CD14-positive monocyte (primary cell): ENCODE data around the gene KAZN. TPM values are rescaled to one million over a fixed set of nuclear protein-coding genes. Genes with fewer than 3 reads are reported as not detected.

ENCODE experiments used
- DNase-seq, 3 donors: peaks; one replicate each; pipeline ENCODE4 v3.0.0-alpha.2; 2011 to 2022
- H2AFZ ChIP-seq: 2 replicates; pipeline ENCODE4 v1.6.0; 2012; ENCODE audit warnings: mild to moderate bottlenecking, low read depth, low read length, inconsistent platforms; ENCODE audit not compliant: insufficient read depth, poor library complexity, severe bottlenecking
- H3K27ac ChIP-seq, 2 donors: 1 replicate in 1 of 2; 2 replicates in 1 of 2; pipeline ENCODE4 v1.5.1; 2012 to 2013; ENCODE audit warnings: low read length in 2 of 2, control low read depth in 1 of 2, inconsistent platforms in 1 of 2, low read depth in 1 of 2, mild to moderate bottlenecking in 1 of 2
- H3K27me3 ChIP-seq, 2 donors: one replicate each; pipeline versions ENCODE4 v1.6.0 to v1.6.1; 2011 to 2013; ENCODE audit warnings: low read length in 2 of 2; ENCODE audit not compliant: control insufficient read depth in 2 of 2, insufficient read depth in 2 of 2
- H3K36me3 ChIP-seq, 2 donors: replicated peaks in 1 of 2; 1 replicate in 1 of 2; 2 replicates in 1 of 2; pipeline versions ENCODE4 v1.5.1 to v1.6.1; 2012 to 2013; ENCODE audit warnings: low read length in 2 of 2, control low read depth in 1 of 2, inconsistent platforms in 1 of 2, mild to moderate bottlenecking in 1 of 2; ENCODE audit not compliant: insufficient read depth in 2 of 2, control insufficient read depth in 1 of 2
- H3K4me1 ChIP-seq, 2 donors: 1 replicate in 1 of 2; 2 replicates in 1 of 2; pipeline versions ENCODE4 v1.5.1 to v1.6.1; 2012 to 2013; ENCODE audit warnings: low read length in 2 of 2, control low read depth in 1 of 2, inconsistent platforms in 1 of 2, mild to moderate bottlenecking in 1 of 2, moderate library complexity in 1 of 2; ENCODE audit not compliant: insufficient read depth in 2 of 2, control insufficient read depth in 1 of 2
- H3K4me2 ChIP-seq: replicated peaks from 2 replicates; pipeline ENCODE3; 2012; ENCODE audit warnings: low read length, moderate library complexity, mild to moderate bottlenecking; ENCODE audit not compliant: poor library complexity, severe bottlenecking; ENCODE audit errors: extremely low read depth
- H3K4me3 ChIP-seq, 3 experiments: fragments of 200-600 bp in 1 of 3; sonication (generic) in 1 of 3; replicated peaks in 1 of 3; 1 replicate in 2 of 3; 2 replicates in 1 of 3; pipeline ENCODE4 v1.5.1; 2011 to 2013; ENCODE audit warnings: low read length in 3 of 3, mild to moderate bottlenecking in 3 of 3, control low read depth in 2 of 3, low read depth in 2 of 3, inconsistent platforms in 1 of 3, moderate library complexity in 1 of 3
- H3K79me2 ChIP-seq: 2 replicates; pipeline ENCODE4 v1.6.0; 2012; ENCODE audit warnings: mild to moderate bottlenecking, control low read depth, inconsistent platforms, low read length, moderate library complexity; ENCODE audit not compliant: insufficient read depth
- H3K9ac ChIP-seq: 2 replicates; pipeline ENCODE4 v1.6.0; 2017; ENCODE audit warnings: low read length, mild to moderate bottlenecking; ENCODE audit not compliant: insufficient read depth, poor library complexity, severe bottlenecking
- H3K9me3 ChIP-seq, 2 donors: replicated peaks in 1 of 2; 1 replicate in 1 of 2; 2 replicates in 1 of 2; pipeline versions ENCODE4 v1.5.1 to v1.6.1; 2012 to 2013; ENCODE audit warnings: low read length in 2 of 2, control low read depth in 1 of 2; ENCODE audit not compliant: control insufficient read depth in 1 of 2, insufficient read depth in 1 of 2
- H4K20me1 ChIP-seq: 2 replicates; pipeline ENCODE4 v1.6.0; 2012; ENCODE audit warnings: mild to moderate bottlenecking, low read length, control low read depth, moderate library complexity; ENCODE audit not compliant: insufficient read depth
- H3K27ac Mint-ChIP-seq, 7 donors: one replicate each; pipeline ENCODE4 v1.8.0; 2020; ENCODE audit warnings: mild to moderate bottlenecking in 7 of 7, mixed read lengths in 7 of 7, moderate library complexity in 6 of 7, inconsistent platforms in 2 of 7
- H3K27me3 Mint-ChIP-seq, 3 donors: one replicate each; pipeline ENCODE4 v1.8.0; 2021 to 2022; ENCODE audit warnings: low read depth in 3 of 3, mild to moderate bottlenecking in 3 of 3, mixed read lengths in 3 of 3, moderate library complexity in 3 of 3, inconsistent platforms in 1 of 3
- H3K36me3 Mint-ChIP-seq, 2 donors: one replicate each; pipeline ENCODE4 v1.8.0; 2020; ENCODE audit warnings: mixed read lengths in 2 of 2, inconsistent platforms in 1 of 2, mild to moderate bottlenecking in 1 of 2
- H3K4me1 Mint-ChIP-seq: one replicate; pipeline ENCODE4 v1.8.0; 2020; ENCODE audit warnings: mild to moderate bottlenecking, mixed read lengths
- H3K4me3 Mint-ChIP-seq, 2 donors: one replicate each; pipeline ENCODE4 v1.8.0; 2020; ENCODE audit warnings: mild to moderate bottlenecking in 2 of 2, mixed read lengths in 2 of 2, moderate library complexity in 1 of 2
- H3K9me3 Mint-ChIP-seq, 7 donors: one replicate each; pipeline ENCODE4 v1.8.0; 2020 to 2022; ENCODE audit warnings: mixed read lengths in 7 of 7, mild to moderate bottlenecking in 6 of 7, moderate library complexity in 6 of 7, inconsistent platforms in 2 of 7
- WGBS: methylation state at CpG from one replicate; pipeline ENCODE4 v1.1.5; 2013; ENCODE audit warnings: missing lambda C conversion rate; ENCODE audit not compliant: insufficient coverage; 5-methylcytosine and 5-hydroxymethylcytosine counted together
- intact Hi-C, 2 donors: fragments of 100-400 bp; cut with micrococcal nuclease; formaldehyde crosslinking; loops; one replicate each; pipeline versions ENCODE4 v1.15.0 to v1.15.1; 2023
- polyA plus RNA-seq, 3 donors: library from polyadenylated mRNA; depleted of rRNA in 1 of 3; unstranded in 2 of 3; stranded (reverse) in 1 of 3; fragments of 300-500 nt in 2 of 3; fragments of >200 nt in 1 of 3; fragmentation: Illumina TruSeq in 2 of 3; gene quantifications; 1 replicate in 2 of 3; 2 replicates in 1 of 3; pipeline ENCODE4 v1.2.3, GENCODE V29; 2012 to 2021
- TF ChIP-seq, protein P1 (sequence below): fragments of 200-600 bp; IDR thresholded peaks from one replicate; pipeline ENCODE4 v1.8.0; 2022; ENCODE audit warnings: antibody characterized with exemption, mild to moderate bottlenecking

Gene KAZN
- polyA plus RNA-seq, 3 donors: not detected

DNA sequence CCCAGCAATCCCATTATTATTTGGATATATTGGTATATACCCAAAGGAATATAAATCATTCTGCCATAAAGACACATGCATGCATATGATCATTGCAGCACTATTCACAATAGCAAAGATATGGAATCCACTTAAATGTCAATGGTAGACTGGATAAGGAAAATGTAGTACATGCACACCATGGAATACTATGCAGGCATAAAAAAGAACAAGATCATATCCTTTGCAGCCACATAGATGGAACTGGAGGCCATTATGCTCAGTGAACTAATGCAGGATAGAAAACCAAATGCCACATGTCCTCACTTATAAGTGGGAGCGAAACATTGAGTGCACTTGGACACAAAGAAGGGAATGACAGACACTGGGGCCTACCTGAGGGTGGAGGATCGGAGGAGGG lies 24.6 kb downstream of the KAZN start:
- no peak for DNase-seq
- Mint-ChIP-seq H3K27me3 (peaks cover 0 to 5% (median 4%) of the 10 kb centered on the region in 3 donors), H3K4me3 (no peak overlapping the region), H3K36me3 (no peaks in the 10 kb centered on the region), H3K4me1 (no peaks in the 10 kb centered on the region), H3K27ac (no peak overlapping the region), H3K9me3 (peaks cover 0 to 6% (median 3%) of the 10 kb centered on the region in 7 donors)
- no CpG with 5 or more reads among the region's 2 CpGs for WGBS
- TF ChIP-seq, protein P1, sequence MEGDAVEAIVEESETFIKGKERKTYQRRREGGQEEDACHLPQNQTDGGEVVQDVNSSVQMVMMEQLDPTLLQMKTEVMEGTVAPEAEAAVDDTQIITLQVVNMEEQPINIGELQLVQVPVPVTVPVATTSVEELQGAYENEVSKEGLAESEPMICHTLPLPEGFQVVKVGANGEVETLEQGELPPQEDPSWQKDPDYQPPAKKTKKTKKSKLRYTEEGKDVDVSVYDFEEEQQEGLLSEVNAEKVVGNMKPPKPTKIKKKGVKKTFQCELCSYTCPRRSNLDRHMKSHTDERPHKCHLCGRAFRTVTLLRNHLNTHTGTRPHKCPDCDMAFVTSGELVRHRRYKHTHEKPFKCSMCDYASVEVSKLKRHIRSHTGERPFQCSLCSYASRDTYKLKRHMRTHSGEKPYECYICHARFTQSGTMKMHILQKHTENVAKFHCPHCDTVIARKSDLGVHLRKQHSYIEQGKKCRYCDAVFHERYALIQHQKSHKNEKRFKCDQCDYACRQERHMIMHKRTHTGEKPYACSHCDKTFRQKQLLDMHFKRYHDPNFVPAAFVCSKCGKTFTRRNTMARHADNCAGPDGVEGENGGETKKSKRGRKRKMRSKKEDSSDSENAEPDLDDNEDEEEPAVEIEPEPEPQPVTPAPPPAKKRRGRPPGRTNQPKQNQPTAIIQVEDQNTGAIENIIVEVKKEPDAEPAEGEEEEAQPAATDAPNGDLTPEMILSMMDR: no peak
- Histone ChIP-seq H3K9ac (no peak overlapping the region), H3K4me3 (no peak overlapping the region), H3K79me2 (no peaks in the 10 kb centered on the region), H3K4me1 (no peaks in the 10 kb centered on the region), H3K27me3 (no peaks in the 10 kb centered on the region), H2AFZ (no peak overlapping the region), H3K36me3 (no peaks in the 10 kb centered on the region), H3K27ac (no peak overlapping the region), H3K9me3 (no peaks in the 10 kb centered on the region), H4K20me1 (no peaks in the 10 kb centered on the region), H3K4me2 (no peak overlapping the region)
- intact Hi-C loops: no loop called here

DNA sequence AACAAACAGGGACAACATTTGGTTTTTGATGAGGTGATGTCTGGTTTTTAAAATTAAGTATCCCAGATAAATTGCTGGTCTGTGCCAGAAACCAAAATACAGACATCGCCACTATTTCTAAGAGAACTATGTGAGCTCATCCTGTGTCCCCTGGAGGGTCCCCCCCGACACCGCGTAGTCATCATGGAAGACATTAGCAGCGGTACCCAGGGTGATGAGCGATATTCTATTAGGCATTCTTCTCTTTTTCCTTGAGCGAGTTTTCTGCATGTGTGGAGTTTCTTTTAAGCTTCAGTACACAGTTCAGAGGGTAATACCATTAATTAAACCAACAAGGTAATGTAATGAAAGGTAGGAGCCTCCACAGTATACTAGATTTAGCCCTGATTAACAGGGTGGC lies 26.5 kb downstream of the KAZN start:
- Mint-ChIP-seq H3K9me3 (peaks cover 0 to 3% (median 0%) of the 10 kb centered on the region in 7 donors), H3K36me3 (no peaks in the 10 kb centered on the region), H3K27me3 (peaks cover 0 to 2% (median 2%) of the 10 kb centered on the region in 3 donors), H3K4me1 (no peaks in the 10 kb centered on the region), H3K27ac (no peak overlapping the region), H3K4me3 (no peak overlapping the region)
- Histone ChIP-seq H3K27me3 (no peaks in the 10 kb centered on the region), H3K36me3 (no peaks in the 10 kb centered on the region), H3K27ac (no peak overlapping the region), H3K4me2 (no peak overlapping the region), H4K20me1 (no peaks in the 10 kb centered on the region), H3K9me3 (no peaks in the 10 kb centered on the region), H3K79me2 (no peaks in the 10 kb centered on the region), H3K4me1 (no peaks in the 10 kb centered on the region), H2AFZ (no peak overlapping the region), H3K4me3 (no peak overlapping the region), H3K9ac (no peak overlapping the region)
- WGBS: 100% methylated on average over 5 of the region's 7 CpGs
- DNase-seq: no peak
- TF ChIP-seq, protein P1: no peak
- intact Hi-C loops: no loop called here
